ENCODE results near the gene CTAGE8.
"Not testable (repeated sequence)": the region's sequence is repeated elsewhere in the genome, so short reads cannot be mapped to it uniquely, and the experiment has no call there.

Gene CTAGE8

GRCh38 chr7:144252307-144252706 lies 16.8 kb downstream of the CTAGE8 start:
- not testable (repeated sequence) for DNase-seq

- not testable (repeated sequence) for DNase-seq
Observed at GRCh38 chr7:144247674-144248330, 21.3 kb downstream of the CTAGE8 start.

- DNase-seq, result not testable (repeated sequence)
Observed at GRCh38 chr7:144246967-144247366, 22.1 kb downstream of the CTAGE8 start.

GRCh38 chr7:144245372-144245771 lies 23.7 kb downstream of the CTAGE8 start:
- DNase-seq, result not testable (repeated sequence)

GRCh38 chr7:144239365-144239764 lies 29.7 kb downstream of the CTAGE8 start, which contains the start of gene OR2A42:
Gene OR2A42, minus strand, starts transcription at chr7:144239605. Its CDS starts 6,762 bp downstream, at chr7:144232843.
- not testable (repeated sequence) for DNase-seq

GRCh38 chr7:144238530-144239082 lies 30.5 kb downstream of the CTAGE8 start:
- DNase-seq, result not testable (repeated sequence)

- not testable (repeated sequence) for DNase-seq
Observed at GRCh38 chr7:144233039-144233438, 36.0 kb downstream of the CTAGE8 start.

GRCh38 chr7:144231027-144231426 lies 38.1 kb downstream of the CTAGE8 start:
- not testable (repeated sequence) for DNase-seq

GRCh38 chr7:144228810-144229209 lies 40.3 kb downstream of the CTAGE8 start:
- not testable (repeated sequence) for DNase-seq

GRCh38 chr7:144226866-144227265 lies 42.2 kb downstream of the CTAGE8 start:
- not testable (repeated sequence) for DNase-seq

- DNase-seq, result not testable (repeated sequence)
Observed at GRCh38 chr7:144223675-144224074, 45.4 kb downstream of the CTAGE8 start.

GRCh38 chr7:144220531-144220930 lies 48.6 kb downstream of the CTAGE8 start:
- DNase-seq, result not testable (repeated sequence)

- not testable (repeated sequence) for DNase-seq
Observed at GRCh38 chr7:144219149-144219548, 49.9 kb downstream of the CTAGE8 start.

GRCh38 chr7:144218581-144218980 lies 50.5 kb downstream of the CTAGE8 start:
- DNase-seq, result not testable (repeated sequence)

GRCh38 chr7:144217200-144217599 lies 51.9 kb downstream of the CTAGE8 start:
- not testable (repeated sequence) for DNase-seq
